Hematopoietic multipotent progenitor cell treated with erythropoietin and hydrocortisone succinate and interleukin-3 and kit ligand, for 17 days (in vitro differentiated cells): ENCODE data around the gene SLC26A4.
"Not testable (repeated sequence)": the region's sequence is repeated elsewhere in the genome, so short reads cannot be mapped to it uniquely, and the experiment has no call there.

Source experiments
- DNase-seq: peaks from one replicate; pipeline ENCODE4 v3.0.0-alpha.2; 2015; ENCODE audit warnings: low spot score

The SLC26A4 gene

GRCh38 chr7:107660381-107661080 is at the start of gene SLC26A4:
Gene SLC26A4 (plus strand): TSS chr7:107660828. CDS start chr7:107661642, 814 bp downstream.
- no peak for DNase-seq

GRCh38 chr7:107613439-107613838 is 47.2 kb upstream of the SLC26A4 start:
- no peak for DNase-seq

- no peak for DNase-seq
Measured at GRCh38 chr7:107613948-107614347, 46.7 kb upstream of the SLC26A4 start.

- no peak for DNase-seq
Measured at GRCh38 chr7:107614425-107614824, 46.2 kb upstream of the SLC26A4 start.

GRCh38 chr7:107615910-107616680 is 44.5 kb upstream of the SLC26A4 start:
- DNase-seq: no peak

GRCh38 chr7:107622429-107622828 is 38.2 kb upstream of the SLC26A4 start:
- DNase-seq: no peak

- no peak for DNase-seq
Measured at GRCh38 chr7:107622894-107623293, 37.7 kb upstream of the SLC26A4 start.

- no peak for DNase-seq
Measured at GRCh38 chr7:107627002-107627401, 33.6 kb upstream of the SLC26A4 start.

GRCh38 chr7:107628461-107629064 is 32.1 kb upstream of the SLC26A4 start:
- DNase-seq: no peak

- no peak for DNase-seq
Measured at GRCh38 chr7:107630342-107630741, 30.3 kb upstream of the SLC26A4 start.

GRCh38 chr7:107631588-107632491 is 28.8 kb upstream of the SLC26A4 start:
- DNase-seq: no peak

- no peak for DNase-seq
Measured at GRCh38 chr7:107632492-107632865, 28.1 kb upstream of the SLC26A4 start.

- DNase-seq: no peak
Measured at GRCh38 chr7:107638594-107638993, 22.0 kb upstream of the SLC26A4 start.

- DNase-seq: not testable (repeated sequence)
Measured at GRCh38 chr7:107639070-107639469, 21.6 kb upstream of the SLC26A4 start.

- DNase-seq: no peak
Measured at GRCh38 chr7:107641676-107642075, 19.0 kb upstream of the SLC26A4 start.

- no peak for DNase-seq
Measured at GRCh38 chr7:107642501-107642900, 18.1 kb upstream of the SLC26A4 start.

GRCh38 chr7:107643407-107643806 is 17.2 kb upstream of the SLC26A4 start:
- no peak for DNase-seq

GRCh38 chr7:107643938-107644308 is 16.7 kb upstream of the SLC26A4 start:
- DNase-seq: no peak

GRCh38 chr7:107644309-107644974 is 16.2 kb upstream of the SLC26A4 start:
- no peak for DNase-seq

GRCh38 chr7:107652642-107653041 is 8.0 kb upstream of the SLC26A4 start:
- DNase-seq: no peak

- no peak for DNase-seq
Measured at GRCh38 chr7:107658467-107658866, 2.2 kb upstream of the SLC26A4 start.

GRCh38 chr7:107659666-107660065 is 962 bp upstream of the SLC26A4 start:
- DNase-seq: no peak
